Stimulated activated CD8-positive, alpha-beta memory T cell treated with anti-CD3 and anti-CD28 coated beads, Interleukin-15, amount 100 ng/mL, for 4 hours (primary cell): ENCODE measurements around the gene SLC38A9.
"Not testable (repeated sequence)": the region's sequence is repeated elsewhere in the genome, so short reads cannot be mapped to it uniquely, and the experiment has no call there.

Source experiments
- DNase-seq, 2 donors: peaks; one replicate each; pipeline ENCODE4 v3.0.0-alpha.2; 2020; ENCODE audit warnings: low read depth in 2 of 2

Gene SLC38A9

DNA sequence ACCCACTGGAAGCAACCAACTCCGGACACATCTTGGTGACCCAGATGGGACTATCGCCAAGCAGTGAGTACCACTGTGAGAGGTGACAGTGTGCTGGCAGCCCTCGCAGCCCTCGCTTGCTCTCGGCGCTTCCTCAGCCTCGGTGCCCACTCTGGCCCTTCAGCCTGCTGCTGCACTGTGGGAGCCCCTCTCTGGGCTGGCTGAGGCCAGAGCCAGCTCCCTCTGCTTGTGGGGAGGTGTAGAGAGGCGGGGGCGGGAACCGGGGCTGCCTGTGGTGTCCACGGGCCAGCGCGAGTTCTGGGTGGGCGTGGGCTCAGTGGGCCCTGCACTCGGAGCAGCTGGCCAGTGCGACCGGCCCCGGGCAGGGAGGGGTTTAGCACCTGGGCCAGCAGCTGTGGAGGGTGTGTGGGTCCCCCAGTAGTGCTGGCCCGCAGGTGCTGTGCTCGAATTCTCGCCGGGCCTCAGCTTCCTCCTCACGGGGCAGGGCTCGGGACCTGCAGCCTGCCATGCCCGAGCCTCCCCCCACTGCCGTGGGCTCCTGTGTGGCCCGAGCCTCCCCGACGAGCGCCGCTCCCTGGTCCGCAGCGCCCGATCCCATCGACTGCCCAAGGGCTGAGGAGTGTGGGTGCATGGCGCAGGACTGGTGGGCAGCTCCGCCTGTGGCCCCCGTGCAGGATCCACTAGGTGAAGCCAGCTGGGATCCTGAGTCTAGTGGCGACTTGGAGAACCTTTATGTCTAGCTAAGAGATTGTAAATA lies 98.8 kb downstream of the SLC38A9 start:
- DNase-seq = no peak

GRCh38 chr5:55610542-55610941 lies 101.6 kb downstream of the SLC38A9 start:
- no peak for DNase-seq

GRCh38 chr5:55609413-55609812 lies 102.7 kb downstream of the SLC38A9 start:
- DNase-seq = no peak

DNA sequence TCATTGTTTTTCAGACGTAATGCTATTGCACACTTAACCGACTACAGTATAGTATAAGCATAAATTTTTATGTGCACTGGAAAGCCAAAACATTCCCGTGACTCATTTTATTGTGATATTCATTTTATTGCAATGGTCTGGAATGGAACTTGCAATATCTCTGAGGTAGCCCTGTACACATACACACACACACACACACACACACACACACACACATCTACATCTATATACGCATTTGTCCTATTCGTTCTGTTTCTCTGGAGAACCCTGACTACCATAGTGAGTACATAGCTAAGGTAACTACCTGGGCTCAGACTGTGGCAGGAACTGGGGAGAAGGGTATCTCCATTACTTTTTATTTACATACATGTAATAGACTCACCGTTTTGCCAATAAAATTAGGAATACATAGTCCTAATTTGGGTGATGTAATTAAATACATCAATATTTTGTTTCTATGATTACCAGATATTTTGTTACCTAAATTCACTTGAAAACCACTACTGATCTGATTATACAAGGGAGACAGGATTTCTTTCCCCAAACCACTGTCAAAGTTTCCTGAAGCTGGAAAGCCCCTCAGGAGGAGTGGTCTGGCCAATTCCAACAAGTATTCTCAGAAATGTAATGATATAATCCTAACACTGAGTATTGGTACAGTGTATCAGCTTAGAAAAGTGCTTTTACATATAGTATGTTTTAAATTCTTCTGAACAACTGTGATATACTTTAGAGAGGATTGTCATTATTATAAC lies 103.4 kb downstream of the SLC38A9 start:
- no peak for DNase-seq

DNA sequence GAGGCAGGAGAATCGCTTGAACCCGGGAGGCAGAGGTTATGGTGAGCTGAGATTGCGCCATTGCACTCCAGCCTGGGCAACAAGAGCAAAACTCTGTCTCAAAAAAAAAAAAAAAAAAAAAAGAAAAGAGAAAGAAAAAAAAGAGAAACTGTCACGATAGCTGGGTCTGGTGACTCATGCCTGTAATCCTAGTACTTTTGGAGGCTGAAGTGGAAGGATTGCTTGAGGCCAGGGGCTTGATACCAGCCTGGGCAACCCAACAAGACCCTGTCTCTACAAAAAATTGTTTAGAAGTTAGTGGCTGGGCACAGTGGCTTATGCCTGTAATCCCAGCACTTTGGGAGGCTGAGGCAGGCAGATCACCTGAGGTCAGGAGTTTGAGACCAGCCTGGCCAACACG lies 104.8 kb downstream of the SLC38A9 start:
- not testable (repeated sequence) for DNase-seq

- no peak for DNase-seq
These were observed 107.5 kb downstream of the SLC38A9 start for GRCh38 chr5:55604611-55605067.

- DNase-seq = no peak
These were observed 108.2 kb downstream of the SLC38A9 start for GRCh38 chr5:55603922-55604321.

DNA sequence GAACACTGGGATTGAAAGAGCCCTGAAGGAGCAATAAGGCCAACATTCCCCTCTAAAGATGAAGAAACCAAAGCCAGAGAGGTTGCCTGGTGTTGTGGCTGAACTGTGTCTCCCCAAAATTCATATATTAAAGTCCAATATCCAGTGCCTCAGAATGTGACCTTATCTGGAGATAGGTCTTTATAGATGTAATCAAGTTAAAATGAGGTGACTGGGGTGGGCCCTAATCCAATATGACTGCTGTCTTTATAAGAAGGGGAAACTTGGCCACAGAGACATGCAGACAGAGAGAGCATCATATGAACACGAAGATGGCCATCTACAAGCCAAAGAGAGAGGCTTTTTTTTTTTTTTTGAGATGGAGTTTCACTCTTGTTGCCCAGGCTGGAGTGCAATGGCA lies 110.5 kb downstream of the SLC38A9 start:
- no peak for DNase-seq

GRCh38 chr5:55601204-55601618 lies 110.9 kb downstream of the SLC38A9 start:
- DNase-seq = no peak

- no peak for DNase-seq
These were observed 111.5 kb downstream of the SLC38A9 start for GRCh38 chr5:55600497-55601203.

- no peak for DNase-seq
These were observed 112.0 kb downstream of the SLC38A9 start for GRCh38 chr5:55600086-55600485.

- DNase-seq = no peak
These were observed 112.7 kb downstream of the SLC38A9 start for GRCh38 chr5:55599148-55600050.

GRCh38 chr5:55597014-55597981 lies 114.8 kb downstream of the SLC38A9 start:
- DNase-seq = no peak

DNA sequence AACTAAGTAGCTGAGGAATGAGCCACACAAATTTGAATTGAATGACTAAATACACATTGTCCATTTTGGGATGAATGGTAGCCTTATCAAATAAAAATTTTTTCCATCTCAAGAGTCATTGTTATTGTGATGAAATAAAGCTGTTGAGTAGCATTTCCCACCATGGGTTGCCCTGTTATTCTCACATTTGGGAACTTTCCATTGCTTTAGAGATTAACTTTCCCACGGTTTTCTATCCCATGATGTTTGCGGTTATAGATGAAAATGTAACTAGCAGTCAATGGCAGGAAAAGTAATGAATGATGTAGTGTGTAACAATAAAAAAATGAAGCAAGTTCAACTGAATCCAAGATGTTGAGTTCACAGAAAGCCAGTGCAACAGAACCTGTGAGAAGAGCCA lies 117.5 kb downstream of the SLC38A9 start:
- DNase-seq = no peak

DNA sequence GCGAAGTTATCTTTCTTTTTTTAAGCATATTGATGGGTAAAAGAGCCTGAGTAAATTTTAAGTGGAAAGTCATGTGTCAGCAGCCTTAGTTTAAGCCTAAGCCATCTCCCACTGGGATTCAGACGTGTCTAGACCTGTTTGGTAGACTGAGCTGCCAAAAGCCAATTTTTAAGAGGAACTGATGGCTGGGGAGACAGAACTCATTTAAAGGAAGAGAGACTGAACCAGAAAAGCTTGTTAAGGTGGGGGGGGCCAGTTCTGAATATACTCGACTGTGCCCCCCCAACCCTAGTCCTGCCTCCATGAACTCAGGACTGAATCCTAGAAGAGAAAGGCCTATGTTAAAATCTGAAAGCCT lies 119.0 kb downstream of the SLC38A9 start:
- DNase-seq = no peak

DNA sequence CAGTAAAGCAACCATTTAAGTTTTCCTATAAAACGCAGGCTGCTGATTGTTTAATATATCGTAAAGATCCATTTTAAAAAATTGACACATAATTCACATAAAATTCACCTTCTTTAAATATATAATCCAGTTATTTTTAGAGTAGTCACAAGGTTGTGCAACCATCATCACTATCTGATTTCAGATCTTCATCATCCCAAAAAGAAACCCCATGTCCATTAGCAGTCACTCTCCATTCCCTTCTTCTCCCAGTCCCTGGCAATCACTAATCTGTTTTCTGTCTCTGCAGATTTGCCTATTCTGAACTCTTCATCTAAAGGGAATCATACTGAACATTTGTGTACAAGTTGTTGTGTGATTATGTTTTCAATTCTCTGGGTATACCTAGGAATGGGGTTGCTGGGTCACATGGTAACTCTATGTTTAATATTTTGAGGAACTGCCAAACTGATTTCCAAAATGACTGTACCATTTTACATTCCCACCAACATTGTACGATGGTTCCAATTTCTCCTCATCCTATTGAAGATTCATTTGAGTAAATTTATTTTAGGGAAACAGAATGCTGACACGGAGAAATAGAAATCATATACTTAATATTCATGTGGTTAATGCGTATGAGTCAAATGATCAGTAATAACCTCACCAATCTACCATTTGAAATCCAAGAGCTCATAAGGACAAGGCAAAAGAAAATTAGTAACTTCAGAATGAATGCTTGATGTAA lies 119.6 kb downstream of the SLC38A9 start:
- no peak for DNase-seq

- DNase-seq = no peak
These were observed 120.4 kb downstream of the SLC38A9 start for GRCh38 chr5:55591686-55592085.

- no peak for DNase-seq
These were observed 126.9 kb downstream of the SLC38A9 start for GRCh38 chr5:55585206-55585610.

DNA sequence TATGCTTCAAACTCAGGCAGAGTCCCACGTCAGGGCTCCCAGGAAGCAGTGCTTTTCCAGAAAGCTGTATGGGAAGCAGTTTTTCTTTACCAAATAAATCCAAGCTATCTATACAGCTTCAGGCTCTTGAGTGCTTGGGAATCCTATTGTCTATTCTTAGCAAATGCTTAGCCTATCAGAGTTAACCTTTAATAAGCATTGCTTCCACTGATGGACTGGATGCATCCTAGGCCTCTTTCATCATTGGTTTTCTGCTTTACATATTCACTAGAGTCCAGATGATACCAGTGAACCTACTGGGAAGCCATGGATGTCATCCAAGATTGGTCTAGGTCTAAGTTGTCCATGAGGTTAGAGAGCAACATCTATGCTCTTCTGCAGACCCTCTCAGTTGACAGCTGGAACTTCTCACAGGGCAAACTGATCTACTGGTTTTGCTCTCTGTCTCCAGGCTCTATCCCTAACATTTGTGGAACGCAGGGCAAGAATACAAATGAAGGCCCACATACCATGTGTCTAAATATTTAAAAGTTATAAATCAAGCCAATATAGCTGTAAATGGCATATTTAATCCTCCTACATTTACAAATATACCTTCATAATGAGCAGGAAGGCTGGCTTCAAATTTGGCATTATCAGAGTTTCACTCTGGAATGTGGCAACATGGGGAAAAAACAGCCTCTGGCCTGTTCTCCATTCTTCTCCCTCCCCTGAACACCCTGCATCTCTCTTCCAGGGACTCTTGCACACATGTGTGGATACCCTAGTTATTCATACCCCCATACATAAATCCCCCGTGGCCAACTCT lies 127.5 kb downstream of the SLC38A9 start:
- DNase-seq = no peak
